ENCODE results near the gene ESAM. TPM values are rescaled to one million over a fixed set of nuclear protein-coding genes. Genes with fewer than 3 reads are reported as not detected.
"Not testable (repeated sequence)": the region's sequence is repeated elsewhere in the genome, so short reads cannot be mapped to it uniquely, and the experiment has no call there.

Gene ESAM
- polyA plus RNA-seq, 1 donor from 2014 or later = 2.5 TPM

DNA sequence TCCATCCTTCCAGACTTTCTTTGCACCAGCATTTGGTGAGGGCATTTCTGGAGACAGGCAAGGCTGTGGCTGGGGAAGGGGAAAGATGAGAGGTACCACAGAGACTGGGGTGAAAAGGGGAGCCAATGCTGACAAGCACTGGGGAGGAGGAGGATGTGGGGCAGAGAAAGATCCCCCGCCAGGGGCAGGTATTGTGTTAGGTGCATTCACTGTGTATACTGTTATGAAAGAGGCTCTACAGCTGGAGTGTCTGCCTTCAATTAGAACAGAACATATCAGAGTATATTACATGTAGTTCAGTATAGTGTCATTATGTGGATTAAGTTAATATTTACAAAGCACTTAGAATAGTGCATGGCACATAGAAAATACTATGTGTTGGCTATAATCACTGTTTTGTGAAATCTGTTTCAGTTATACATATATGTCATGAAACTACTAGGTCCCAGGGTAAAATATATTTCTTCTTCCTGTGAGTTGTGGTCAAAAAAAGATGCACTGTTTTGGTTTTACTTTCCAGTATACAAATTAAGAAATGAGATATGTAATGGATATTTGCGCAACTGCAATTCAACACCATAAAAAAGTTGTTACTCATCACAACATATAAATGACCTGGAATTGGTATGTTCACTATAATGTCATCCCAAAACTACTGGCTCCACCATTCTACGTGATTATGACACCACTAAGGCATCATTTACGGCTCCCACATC, 29.7 kb upstream of the ESAM start:
- no peak overlapping the region for H3K4me3 Mint-ChIP-seq
- H3K9me3 Mint-ChIP-seq = no peaks in the 10 kb centered on the region
- H3K27ac Mint-ChIP-seq = peak overlapping the region in 1 of 3 donors; percentile 73
- H3K4me1 Mint-ChIP-seq = peaks cover 10 to 20% (median 12%) of the 10 kb centered on the region in 3 donors
- H3K36me3 Mint-ChIP-seq = no peaks in the 10 kb centered on the region
- no peaks in the 10 kb centered on the region for H3K27me3 Mint-ChIP-seq

DNA sequence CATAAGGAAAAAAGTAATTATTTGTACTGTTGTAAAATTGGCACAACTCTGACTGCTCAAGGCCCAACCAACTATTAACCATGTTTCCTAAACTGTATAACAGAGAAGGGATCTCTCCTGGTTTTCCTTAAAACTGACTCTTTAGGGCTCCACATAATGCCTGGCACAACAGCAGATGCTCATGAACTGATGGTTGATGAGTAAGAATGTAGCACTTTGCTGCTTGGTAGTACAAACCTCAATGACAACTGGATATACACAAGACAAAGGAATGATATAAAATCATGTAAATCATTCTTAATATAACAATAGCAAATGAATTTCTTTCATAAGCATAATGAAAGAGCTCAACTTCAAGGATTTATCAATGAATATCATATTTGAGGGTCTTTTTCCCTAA, 26.4 kb upstream of the ESAM start:
- no peaks in the 10 kb centered on the region for H3K9me3 Mint-ChIP-seq

DNA sequence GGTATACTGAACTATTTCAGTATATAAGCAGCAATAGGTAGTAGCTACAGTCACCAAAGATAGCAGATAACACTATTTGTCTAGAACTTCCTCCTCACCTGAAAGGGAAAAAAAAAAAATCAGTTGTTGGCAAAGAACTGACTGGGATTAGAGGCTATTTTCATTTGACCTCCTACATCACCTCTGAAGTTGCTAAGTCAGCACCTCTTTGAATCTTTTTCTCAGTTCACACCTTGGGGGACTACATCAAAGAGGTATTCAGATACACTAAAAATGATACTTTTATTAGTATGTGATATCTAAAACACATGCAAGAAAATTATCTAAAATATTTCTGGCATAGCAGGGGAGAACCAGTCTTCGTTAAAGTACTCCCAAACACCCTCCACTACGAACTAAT, 22.0 kb upstream of the ESAM start:
- Mint-ChIP-seq H3K4me1 (peaks cover 0 to 1% (median 0%) of the 10 kb centered on the region in 3 donors), H3K27me3 (no peaks in the 10 kb centered on the region), H3K36me3 (peaks cover 5% of the 10 kb centered on the region), H3K27ac (no peak overlapping the region), H3K4me3 (no peak overlapping the region), H3K9me3 (no peaks in the 10 kb centered on the region)

More for the DNA sequence above, 26.4 kb upstream of the ESAM start:
- H3K4me1 Mint-ChIP-seq = peaks cover 7 to 20% (median 12%) of the 10 kb centered on the region in 3 donors
- H3K36me3 Mint-ChIP-seq = peaks cover 5% of the 10 kb centered on the region
- H3K27me3 Mint-ChIP-seq = no peaks in the 10 kb centered on the region
- H3K27ac Mint-ChIP-seq = no peak overlapping the region
- no peak overlapping the region for H3K4me3 Mint-ChIP-seq

DNA sequence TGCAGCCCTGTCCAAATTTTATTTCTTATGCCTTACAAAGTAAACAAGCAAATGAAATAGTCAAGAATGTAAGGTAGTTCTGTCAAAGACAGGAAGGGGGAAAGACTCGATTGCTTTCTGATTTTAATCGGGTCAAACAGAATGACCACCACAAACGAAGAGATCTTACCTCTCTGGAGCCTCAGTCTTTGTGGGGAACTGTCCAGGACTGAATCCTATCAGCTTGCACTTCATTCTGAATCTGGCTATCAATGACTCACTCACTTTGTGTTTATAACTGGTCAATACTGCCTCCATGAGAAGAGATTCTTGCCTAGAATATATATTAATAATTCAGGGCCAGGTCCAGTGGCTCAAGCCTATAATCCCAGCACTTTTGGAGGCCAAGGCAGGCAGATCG, 20.9 kb upstream of the ESAM start:
- Mint-ChIP-seq H3K9me3 (no peaks in the 10 kb centered on the region), H3K4me3 (no peak overlapping the region), H3K27ac (no peak overlapping the region), H3K36me3 (peaks cover 5% of the 10 kb centered on the region), H3K4me1 (peaks cover 0 to 1% (median 0%) of the 10 kb centered on the region in 3 donors), H3K27me3 (no peaks in the 10 kb centered on the region)

DNA sequence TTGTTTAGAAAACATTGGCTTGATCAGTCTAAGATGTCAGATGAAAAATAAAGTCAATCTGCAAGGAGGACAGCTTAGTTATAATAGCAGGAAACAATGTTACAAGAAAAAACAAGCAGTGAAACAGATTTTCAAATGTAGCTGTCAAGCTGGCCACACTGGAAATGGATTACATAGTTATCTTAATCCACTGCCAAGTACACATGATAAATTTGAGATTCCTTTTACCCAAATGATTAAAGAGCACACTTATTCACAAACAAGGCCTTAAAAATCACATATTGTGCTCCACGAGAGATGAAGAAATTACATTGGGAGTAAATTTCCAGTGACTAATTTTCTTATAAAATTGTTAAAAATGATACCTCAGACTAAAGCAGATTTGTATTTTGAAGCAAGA, 17.5 kb upstream of the ESAM start:
- H3K27me3 Mint-ChIP-seq = no peaks in the 10 kb centered on the region
- H3K27ac Mint-ChIP-seq = no peak overlapping the region
- H3K4me3 Mint-ChIP-seq = no peak overlapping the region
- H3K36me3 Mint-ChIP-seq = peaks cover 4% of the 10 kb centered on the region
- peaks cover 9 to 16% (median 15%) of the 10 kb centered on the region in 3 donors for H3K4me1 Mint-ChIP-seq
- no peaks in the 10 kb centered on the region for H3K9me3 Mint-ChIP-seq

DNA sequence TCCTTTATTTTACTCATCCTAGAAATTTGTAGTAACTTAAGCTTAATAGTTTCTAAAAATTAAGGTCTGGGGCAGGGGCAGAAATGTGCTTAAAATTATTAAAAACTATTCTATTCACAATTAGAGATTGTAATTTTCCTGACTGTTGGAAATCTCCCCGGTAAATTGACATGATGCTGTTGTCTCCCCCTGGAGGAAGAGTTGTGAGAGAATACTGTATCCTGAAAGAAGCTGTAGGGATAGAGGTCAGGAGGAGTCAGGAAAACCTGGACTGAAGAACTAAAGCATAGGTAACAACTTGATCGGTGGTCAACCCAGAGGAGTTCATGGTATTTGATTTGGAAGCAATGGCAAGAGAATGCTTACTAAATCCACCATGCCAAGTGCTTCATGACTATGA, 16.2 kb upstream of the ESAM start:
- H3K4me3 Mint-ChIP-seq = no peak overlapping the region
- no peaks in the 10 kb centered on the region for H3K9me3 Mint-ChIP-seq
- no peaks in the 10 kb centered on the region for H3K27me3 Mint-ChIP-seq
- H3K4me1 Mint-ChIP-seq = peaks cover 9 to 16% (median 15%) of the 10 kb centered on the region in 3 donors
- H3K27ac Mint-ChIP-seq = no peak overlapping the region
- peaks cover 2% of the 10 kb centered on the region for H3K36me3 Mint-ChIP-seq

DNA sequence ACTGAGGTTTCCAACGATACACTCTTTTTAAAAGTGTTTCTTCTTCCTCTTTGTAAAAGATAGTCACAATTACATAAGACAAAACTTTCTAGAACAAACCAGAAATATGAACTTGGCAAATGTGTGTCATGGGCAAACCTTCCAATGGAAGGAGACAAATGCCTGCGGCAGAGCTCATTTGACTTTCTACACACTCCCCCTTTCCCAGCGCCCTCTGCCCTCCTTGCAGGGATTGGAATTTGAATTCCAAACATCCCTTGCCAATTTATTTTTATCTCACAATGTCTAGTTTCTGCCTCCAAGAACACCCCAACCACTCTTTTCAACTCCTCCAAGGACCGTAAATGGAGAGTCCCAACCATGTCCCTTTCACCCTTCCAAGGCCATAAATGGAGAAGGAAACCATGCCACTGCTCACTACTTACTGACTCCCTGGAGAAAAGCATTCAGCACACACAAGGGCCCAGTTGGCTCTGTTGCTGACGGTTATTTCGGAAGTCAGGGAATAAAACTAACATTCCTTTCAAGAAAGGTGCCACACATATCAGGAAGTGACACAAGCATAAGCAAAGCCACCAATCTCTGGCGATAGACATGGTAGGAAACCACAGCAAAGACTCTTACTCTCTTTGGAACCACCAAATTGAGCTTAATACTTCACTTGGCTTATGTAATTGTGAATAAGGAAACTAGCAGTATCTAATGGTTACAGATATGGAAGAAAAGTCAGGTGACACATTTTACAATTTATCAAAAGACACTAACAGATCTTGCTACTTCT, 15.0 kb upstream of the ESAM start:
- H3K27ac Mint-ChIP-seq = no peak overlapping the region

DNA sequence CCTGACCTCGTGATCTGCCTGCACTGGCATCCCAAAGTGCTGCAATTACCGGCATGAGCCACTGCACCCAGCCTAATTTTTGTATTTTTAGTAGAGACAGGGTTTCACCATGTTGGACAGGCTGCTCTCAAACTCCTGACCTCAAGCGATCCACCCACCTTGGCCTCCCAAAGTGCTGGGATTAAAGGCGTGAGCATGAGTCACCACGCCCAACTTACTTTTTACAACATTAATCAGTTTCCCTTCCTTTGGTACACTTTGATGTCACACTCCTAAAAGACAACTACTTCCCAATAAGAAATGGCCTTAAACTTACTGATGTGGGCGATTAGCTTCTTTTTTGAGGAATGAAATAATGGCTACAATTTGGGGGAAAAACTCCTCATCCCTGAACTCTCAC, 8.9 kb upstream of the ESAM start:
- H3K27me3 Mint-ChIP-seq, H3K9me3 Mint-ChIP-seq, H3K4me3 Mint-ChIP-seq, H3K4me1 Mint-ChIP-seq, H3K27ac Mint-ChIP-seq, H3K36me3 Mint-ChIP-seq: not testable (repeated sequence)

More for the DNA sequence above, 15.0 kb upstream of the ESAM start:
- H3K4me1 Mint-ChIP-seq = peaks cover 9 to 16% (median 15%) of the 10 kb centered on the region in 3 donors
- H3K36me3 Mint-ChIP-seq = peaks cover 2% of the 10 kb centered on the region
- no peaks in the 10 kb centered on the region for H3K9me3 Mint-ChIP-seq
- H3K27me3 Mint-ChIP-seq = no peaks in the 10 kb centered on the region
- H3K4me3 Mint-ChIP-seq = no peak overlapping the region

DNA sequence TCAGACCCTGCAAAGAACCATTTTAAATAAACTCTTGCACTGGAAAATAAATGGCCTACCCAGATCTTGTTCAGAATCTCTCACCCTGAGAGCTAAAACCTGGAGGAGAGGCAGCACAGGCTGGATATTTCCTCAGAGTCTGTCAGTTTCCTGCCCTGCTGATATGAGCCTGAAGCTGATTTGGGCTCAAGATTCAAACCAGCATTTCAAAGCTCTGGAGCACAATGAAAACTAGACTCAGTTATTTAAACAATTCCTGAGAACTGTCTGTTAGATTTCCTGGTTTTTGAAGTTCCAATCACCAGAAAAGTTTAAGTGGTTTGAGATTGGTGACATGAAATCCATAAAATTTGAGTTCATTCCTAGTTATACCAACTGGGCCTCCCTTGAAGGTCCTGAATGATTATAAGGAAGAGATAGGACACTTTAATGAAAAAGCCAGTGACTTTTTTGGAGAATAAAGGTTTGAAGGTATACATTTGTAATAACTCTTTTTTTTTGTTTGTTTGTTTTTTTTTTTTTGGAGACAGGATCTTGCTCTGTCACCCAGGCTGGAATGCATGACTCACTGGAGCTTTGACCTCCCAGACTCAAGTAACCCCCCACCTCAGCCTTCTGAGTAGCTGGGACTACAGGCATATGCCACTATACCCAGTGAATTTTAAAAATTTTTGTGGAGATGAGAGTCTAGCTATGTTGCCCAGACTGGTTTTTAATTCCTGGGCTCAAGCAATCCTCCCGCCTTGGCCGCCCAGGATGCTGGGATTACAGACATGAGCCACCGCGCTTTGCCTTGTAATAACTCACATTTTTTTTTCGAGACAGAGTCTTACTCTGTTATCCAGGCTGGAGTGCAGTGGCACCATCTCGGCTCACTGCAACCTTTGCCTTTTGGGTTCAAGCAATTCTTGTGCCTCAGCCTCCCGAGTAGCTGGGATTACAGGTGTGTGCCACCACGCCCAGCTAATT, 8.0 kb upstream of the ESAM start:
- Mint-ChIP-seq H3K27me3 (no peaks in the 10 kb centered on the region), H3K9me3 (no peaks in the 10 kb centered on the region), H3K4me1 (peaks cover 0 to under 1% (median 0%) of the 10 kb centered on the region in 3 donors), H3K36me3 (no peaks in the 10 kb centered on the region), H3K4me3 (no peak overlapping the region), H3K27ac (no peak overlapping the region)

DNA sequence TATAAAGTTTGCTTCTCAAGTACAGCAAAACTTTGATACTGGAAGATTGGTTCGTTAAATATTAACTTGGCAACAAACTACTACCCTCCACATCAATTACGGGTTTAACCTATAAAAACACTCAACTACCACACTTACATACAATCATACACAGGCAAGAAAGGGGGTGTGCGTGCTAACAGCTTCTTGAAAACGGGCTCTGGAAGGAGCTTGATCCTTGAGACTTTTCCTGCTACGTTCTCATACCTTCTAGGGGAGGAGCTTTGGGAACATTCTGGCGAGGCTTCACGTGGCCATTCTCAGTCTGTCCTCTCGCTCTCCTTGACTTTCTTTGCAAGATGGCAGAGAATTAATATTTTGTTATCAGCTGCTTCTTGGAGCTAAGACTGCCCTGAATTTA, 6.8 kb upstream of the ESAM start:
- H3K27ac Mint-ChIP-seq = no peak overlapping the region
- H3K4me3 Mint-ChIP-seq = no peak overlapping the region
- H3K27me3 Mint-ChIP-seq = no peaks in the 10 kb centered on the region
- no peaks in the 10 kb centered on the region for H3K4me1 Mint-ChIP-seq
- H3K36me3 Mint-ChIP-seq = no peaks in the 10 kb centered on the region
- H3K9me3 Mint-ChIP-seq = no peaks in the 10 kb centered on the region

DNA sequence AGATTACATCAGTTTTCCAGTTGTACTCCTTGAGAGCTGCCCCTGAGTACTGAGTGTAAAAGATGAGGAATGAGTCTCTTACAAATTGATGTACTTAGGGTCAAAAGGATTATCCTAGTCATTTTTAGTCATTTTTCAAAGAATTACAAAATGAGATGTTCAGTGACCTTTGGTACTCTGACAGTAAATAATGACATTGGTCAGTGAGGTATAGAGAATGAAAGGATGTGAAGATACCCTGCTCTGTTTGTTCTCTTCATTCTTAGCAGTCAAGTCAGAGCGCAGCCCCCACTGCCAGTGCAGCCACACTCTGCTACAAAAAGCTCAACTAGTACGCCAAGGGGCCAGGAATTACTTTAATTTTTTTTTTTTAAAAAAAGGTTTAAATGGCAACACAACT, 4.1 kb upstream of the ESAM start:
- H3K9me3 Mint-ChIP-seq = no peaks in the 10 kb centered on the region
- H3K4me3 Mint-ChIP-seq = no peak overlapping the region

DNA sequence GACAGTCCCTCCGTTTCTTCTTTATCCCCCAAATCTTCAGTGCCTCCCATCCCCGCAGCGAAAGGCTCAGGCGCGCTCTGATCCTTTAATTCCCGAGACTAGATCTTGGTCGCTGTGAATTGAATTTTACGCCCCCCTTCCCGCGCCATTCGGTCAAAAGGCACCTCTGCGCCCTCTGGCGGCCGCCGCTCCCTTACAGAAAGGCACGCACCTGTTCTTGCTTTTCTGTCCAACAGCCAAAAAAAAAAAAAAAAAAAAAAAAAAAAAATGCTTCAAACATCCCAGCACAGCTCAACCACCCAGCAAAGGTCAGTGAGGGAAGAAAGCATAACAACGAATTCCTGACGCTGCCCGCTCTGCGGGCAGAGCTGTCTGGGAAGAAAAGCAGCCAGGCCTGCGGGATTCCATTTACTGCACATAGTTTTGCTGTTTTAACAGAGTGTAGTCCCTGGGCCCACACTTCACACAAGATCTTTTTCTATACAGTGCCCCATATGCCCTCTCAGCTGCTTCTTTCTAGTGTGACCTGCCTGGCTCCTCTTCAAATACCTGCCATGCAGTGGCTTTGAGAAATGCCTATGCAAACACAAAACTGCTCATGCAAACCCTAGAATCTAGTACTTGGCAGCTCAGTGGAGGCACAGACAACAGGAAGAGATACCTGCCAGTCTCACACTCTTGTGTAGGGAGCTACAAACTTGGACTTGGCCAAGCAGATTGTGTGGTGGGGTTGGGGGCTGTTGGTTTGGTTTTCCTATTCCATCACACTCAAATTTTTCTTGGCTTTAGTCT, 1.3 kb upstream of the ESAM start:
- H3K36me3 Mint-ChIP-seq = no peaks in the 10 kb centered on the region
- peak overlapping the region; percentile 91 to 98 (median 94) for H3K4me3 Mint-ChIP-seq
- H3K4me1 Mint-ChIP-seq = peaks cover 14 to 35% (median 17%) of the 10 kb centered on the region in 3 donors
- H3K9me3 Mint-ChIP-seq = no peaks in the 10 kb centered on the region
- H3K27ac Mint-ChIP-seq = peak overlapping the region; percentile 59 to 86 (median 83)
- peaks cover 18% of the 10 kb centered on the region for H3K27me3 Mint-ChIP-seq

More for the DNA sequence above, 4.1 kb upstream of the ESAM start:
- Mint-ChIP-seq H3K27me3 (no peaks in the 10 kb centered on the region), H3K4me1 (peaks cover 5 to 14% (median 6%) of the 10 kb centered on the region in 3 donors), H3K36me3 (no peaks in the 10 kb centered on the region), H3K27ac (peak overlapping the region in 1 of 3 donors; percentile 33)

DNA sequence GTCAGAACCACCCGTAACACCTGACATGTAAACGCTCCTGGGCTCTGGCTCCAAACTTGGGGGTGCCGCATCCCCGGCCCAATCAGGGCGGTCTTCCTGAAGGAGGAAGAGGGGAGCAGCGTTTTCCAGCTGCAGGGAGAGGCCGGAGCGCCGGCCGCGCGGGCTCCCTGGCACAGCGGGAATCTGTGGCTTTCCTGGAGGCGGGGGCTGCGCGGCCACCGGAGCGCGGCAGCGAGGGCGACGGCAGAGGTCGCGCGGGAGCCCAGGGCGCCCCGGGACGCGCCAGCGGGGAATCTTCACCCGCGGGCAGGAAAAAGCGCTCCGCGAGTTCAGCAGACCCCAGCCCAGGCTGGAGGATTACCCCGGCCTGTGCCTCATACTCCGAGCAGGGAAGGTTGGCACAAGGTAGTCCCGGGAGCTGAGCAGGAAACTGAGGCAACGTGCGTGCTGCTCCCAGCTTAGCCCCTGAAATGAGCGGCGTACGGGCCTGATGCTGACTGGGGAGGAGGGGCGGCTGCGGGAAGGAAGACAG, 600 bp upstream of the ESAM start:
- peak overlapping the region; percentile 59 to 86 (median 83) for H3K27ac Mint-ChIP-seq

More for the DNA sequence above, 600 bp upstream of the ESAM start:
- no peaks in the 10 kb centered on the region for H3K9me3 Mint-ChIP-seq
- peaks cover 23% of the 10 kb centered on the region for H3K27me3 Mint-ChIP-seq
- peaks cover 16 to 38% (median 19%) of the 10 kb centered on the region in 3 donors for H3K4me1 Mint-ChIP-seq
- peak overlapping the region; percentile 91 to 98 (median 94) for H3K4me3 Mint-ChIP-seq
- H3K36me3 Mint-ChIP-seq = no peaks in the 10 kb centered on the region

Measured in IgD-negative memory B cell (primary cell).